Measurements from ENCODE around the gene ADAMTS12. TPM values are rescaled to one million over a fixed set of nuclear protein-coding genes. Genes with fewer than 3 reads are reported as not detected.

Gene ADAMTS12
- total and polyA plus RNA-seq, 2 of the 8 experiments (the other 6 are each of a cell fraction or from before 2014, with no cell fraction given): 6.4 to 12.8 TPM

DNA sequence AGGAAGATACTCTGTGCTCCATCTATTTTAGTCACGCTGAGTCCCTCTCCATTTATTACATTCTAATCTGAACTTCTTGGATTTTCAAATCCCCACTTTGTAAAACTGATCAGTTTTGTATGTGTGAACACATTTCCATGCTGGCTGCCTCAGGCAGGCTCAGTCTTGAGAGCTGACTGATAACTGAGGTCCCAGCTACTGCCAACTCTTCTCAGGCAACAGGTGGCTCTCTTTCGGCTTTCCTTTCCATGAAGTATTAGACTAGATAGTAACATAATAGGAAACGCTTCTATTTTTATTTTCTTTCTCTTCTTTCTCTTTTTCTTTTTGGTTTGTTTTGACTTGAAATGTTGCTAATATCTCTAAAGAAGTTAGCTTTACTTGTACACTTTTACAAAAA is 312.6 kb downstream of the ADAMTS12 start:
- CTCF ChIA-PET (ENCODE audit: partially characterized antibody): interaction anchor here (0.8 to 7.0 kb wide), 7 partner anchors 11 to 391 kb away, joined by 3 to 69 read pairs (median 3); no protein-coding TSS in a partner anchor
- Histone ChIP-seq H3K18ac (ENCODE audit: extremely low read depth, low read length) (no peak overlapping the region), H2BK120ac (replicated peaks; ENCODE audit: low read depth, low read length) (no peak overlapping the region), H4K5ac (ENCODE audit: insufficient read length, low read depth, low read length) (no peak overlapping the region), H3K36me3 (ENCODE audit: control insufficient read depth in 2 of 4, insufficient read depth in 4 of 4, low read length in 3 of 4) (no peaks in the 10 kb centered on the region; a peak in 1 of 8 replicates), H4K8ac (ENCODE audit: extremely low read depth, insufficient read depth, low read length) (no peak overlapping the region), H2AK5ac (ENCODE audit: low read depth, low read length) (no peak overlapping the region), H2BK20ac (ENCODE audit: low read length) (no peak overlapping the region), H3K79me1 (ENCODE audit: low read depth, low read length) (no peaks in the 10 kb centered on the region), H2BK15ac (ENCODE audit: low read length) (no peak overlapping the region), H3K9ac (replicated peaks in 1 of 4; ENCODE audit: extremely low read depth in 1 of 4, low read depth in 3 of 4, low read length in 3 of 4) (no peak overlapping the region), H4K20me1 (replicated peaks in 1 of 2; ENCODE audit: control insufficient read depth in 1 of 2, insufficient read depth in 2 of 2, low read length in 2 of 2) (no peaks in the 10 kb centered on the region), H3K9me3 (ENCODE audit: insufficient read depth in 2 of 2, low read depth in 1 of 2, low read length in 1 of 2) (no peaks in the 10 kb centered on the region), H3K4me2 (ENCODE audit: insufficient read depth in 1 of 2, low read depth in 2 of 2, low read length in 2 of 2) (no peak overlapping the region), H2AFZ (ENCODE audit: low read length) (no peak overlapping the region), H3K23ac (ENCODE audit: insufficient read length) (no peak overlapping the region), H3K4me1 (replicated peaks in 1 of 4; ENCODE audit: control insufficient read depth in 3 of 4, insufficient read depth in 4 of 4, low read length in 3 of 4) (peaks cover 0 to 2% (median 0%) of the 10 kb centered on the region in 4 experiments; a peak in 2 of 7 replicates), H3K23me2 (ENCODE audit: low read depth, low read length) (no peaks in the 10 kb centered on the region), H3K27me3 (replicated peaks in 1 of 4; ENCODE audit: control insufficient read depth in 3 of 4, extremely low read depth in 1 of 4, insufficient read depth in 3 of 4, low read length in 3 of 4) (no peaks in the 10 kb centered on the region), H2BK12ac (ENCODE audit: low read depth, low read length) (no peak overlapping the region), H3K27ac (ENCODE audit: low read depth, low read length) (no peak overlapping the region), H2BK5ac (ENCODE audit: low read depth, low read length) (no peak overlapping the region), H3K4me3 (ENCODE audit: extremely low read depth in 1 of 4, insufficient read depth in 2 of 4, low read depth in 3 of 4, low read length in 4 of 4) (no peak overlapping the region), H3K14ac (ENCODE audit: insufficient read length) (no peak overlapping the region), H4K91ac (replicated peaks; ENCODE audit: insufficient read length, low read length) (no peak overlapping the region), H3K56ac (replicated peaks; ENCODE audit: insufficient read length, low read depth, low read length) (no peak overlapping the region), H3K79me2 (ENCODE audit: control insufficient read depth in 1 of 2, insufficient read depth in 2 of 2, low read length in 2 of 2) (no peaks in the 10 kb centered on the region), H3K4ac (replicated peaks; ENCODE audit: insufficient read length, low read depth, low read length) (no peak overlapping the region)
- DNase-seq (ENCODE audit: low read depth in 1 of 2, low spot score in 2 of 2): no peak
- FAIRE-seq: no peak
- POLR2A ChIA-PET (ENCODE audit: partially characterized antibody): interaction anchor here (0.8 kb wide), 1 partner anchor 14 kb away, joined by 3 read pairs; no protein-coding TSS in a partner anchor
- WGBS, 2 experiments (ENCODE audit: extremely low coverage in 1 of 2, insufficient coverage in 1 of 2, insufficient read length in 1 of 2, insufficient replicate concordance in 2 of 2, low coverage in 1 of 2, low lambda C conversion rate in 2 of 2, missing lambda C conversion rate in 1 of 2): 86% methylated on average over 3 of the region's 3 CpGs; no CpG with 5 or more reads in 1 of the 2 experiments
- TF ChIP-seq TAF7 (optimal IDR thresholded peaks at IDR 0.05; ENCODE audit: borderline replicate concordance, low read depth, low read length) (no peak), BRCA1 (IDR thresholded peaks at IDR 0.05; ENCODE audit: low read depth, low read length) (no peak), ASH2L (IDR thresholded peaks at IDR 0.05; ENCODE audit: low read length) (no peak), POLR2AphosphoS5 (IDR thresholded peaks at IDR 0.05; ENCODE audit: low read depth, low read length) (no peak), HDAC6 (IDR thresholded peaks at IDR 0.05; ENCODE audit: low read depth, low read length) (no peak), SIN3A (conservative IDR thresholded peaks at IDR 0.05 in 1 of 2, IDR thresholded peaks at IDR 0.05 in 1 of 2; ENCODE audit: low read depth in 1 of 2, low read length in 2 of 2) (no peak), TBP (IDR thresholded peaks at IDR 0.05; ENCODE audit: low read depth, low read length) (no peak), CHD1 (IDR thresholded peaks at IDR 0.05; ENCODE audit: low read depth, low read length) (no peak), RFX5 (IDR thresholded peaks at IDR 0.05; ENCODE audit: borderline replicate concordance, low read depth, low read length) (no peak), POLR2A (IDR thresholded peaks at IDR 0.05; ENCODE audit: control extremely low read depth in 1 of 2, low read depth in 2 of 2, low read length in 2 of 2) (no peak)
- TF ChIP-seq, protein P1, sequence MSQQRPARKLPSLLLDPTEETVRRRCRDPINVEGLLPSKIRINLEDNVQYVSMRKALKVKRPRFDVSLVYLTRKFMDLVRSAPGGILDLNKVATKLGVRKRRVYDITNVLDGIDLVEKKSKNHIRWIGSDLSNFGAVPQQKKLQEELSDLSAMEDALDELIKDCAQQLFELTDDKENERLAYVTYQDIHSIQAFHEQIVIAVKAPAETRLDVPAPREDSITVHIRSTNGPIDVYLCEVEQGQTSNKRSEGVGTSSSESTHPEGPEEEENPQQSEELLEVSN (IDR thresholded peaks at IDR 0.05): no peak
- TF ChIP-seq, protein P2, sequence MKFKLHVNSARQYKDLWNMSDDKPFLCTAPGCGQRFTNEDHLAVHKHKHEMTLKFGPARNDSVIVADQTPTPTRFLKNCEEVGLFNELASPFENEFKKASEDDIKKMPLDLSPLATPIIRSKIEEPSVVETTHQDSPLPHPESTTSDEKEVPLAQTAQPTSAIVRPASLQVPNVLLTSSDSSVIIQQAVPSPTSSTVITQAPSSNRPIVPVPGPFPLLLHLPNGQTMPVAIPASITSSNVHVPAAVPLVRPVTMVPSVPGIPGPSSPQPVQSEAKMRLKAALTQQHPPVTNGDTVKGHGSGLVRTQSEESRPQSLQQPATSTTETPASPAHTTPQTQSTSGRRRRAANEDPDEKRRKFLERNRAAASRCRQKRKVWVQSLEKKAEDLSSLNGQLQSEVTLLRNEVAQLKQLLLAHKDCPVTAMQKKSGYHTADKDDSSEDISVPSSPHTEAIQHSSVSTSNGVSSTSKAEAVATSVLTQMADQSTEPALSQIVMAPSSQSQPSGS (IDR thresholded peaks at IDR 0.05; ENCODE audit: low read length): no peak

Data from H1 (cell line).